ENCODE data around the gene SYNDIG1. TPM values are rescaled to one million over a fixed set of nuclear protein-coding genes. Genes with fewer than 3 reads are reported as not detected.

SYNDIG1 gene
- total RNA-seq, 2 donors from 2014 or later, result 0.78 TPM; not detected in 1

DNA sequence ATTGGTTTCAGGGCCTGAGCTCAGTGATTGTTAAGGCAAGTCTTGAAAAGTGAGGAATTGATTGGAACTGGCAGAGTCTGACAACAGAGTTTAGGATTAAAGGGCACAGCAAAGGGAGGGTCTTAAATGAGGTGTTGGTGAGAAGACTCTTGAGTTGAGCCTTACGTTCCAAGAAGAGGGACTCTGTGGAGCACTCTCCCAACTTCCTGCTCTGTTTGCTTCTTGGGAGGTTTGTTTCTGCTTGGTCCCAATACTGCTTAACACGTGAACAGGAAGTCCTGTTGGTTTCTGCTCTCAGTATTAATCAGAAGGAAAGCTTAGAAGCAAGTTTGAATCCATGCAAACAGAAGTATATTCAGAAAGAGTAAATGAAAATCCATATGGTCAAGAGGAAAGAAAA, 15.6 kb upstream of the SYNDIG1 start:
- H3K36me3 ChIP-seq (replicated peaks in 1 of 2; ENCODE audit: insufficient read depth in 1 of 2, low read depth in 2 of 2), result no peaks in the 10 kb centered on the region
- TF ChIP-seq CTCF (IDR thresholded peaks at IDR 0.05), result no peak
- TF ChIP-seq POLR2A (IDR thresholded peaks at IDR 0.05), result no peak
- H3K4me1 ChIP-seq, result no peaks in the 10 kb centered on the region
- no peak for ATAC-seq
- intact Hi-C loops (cut with DNase I), result no loop called here
- H3K27me3 ChIP-seq, result no peaks in the 10 kb centered on the region
- H3K4me3 ChIP-seq, result no peak overlapping the region
- 43 to 47% methylated on average over 2 of the region's 2 CpGs for WGBS, 2 donors
- DNase-seq, result no peak
- H3K27ac ChIP-seq, result no peak overlapping the region
- no peaks in the 10 kb centered on the region for H3K9me3 ChIP-seq

DNA sequence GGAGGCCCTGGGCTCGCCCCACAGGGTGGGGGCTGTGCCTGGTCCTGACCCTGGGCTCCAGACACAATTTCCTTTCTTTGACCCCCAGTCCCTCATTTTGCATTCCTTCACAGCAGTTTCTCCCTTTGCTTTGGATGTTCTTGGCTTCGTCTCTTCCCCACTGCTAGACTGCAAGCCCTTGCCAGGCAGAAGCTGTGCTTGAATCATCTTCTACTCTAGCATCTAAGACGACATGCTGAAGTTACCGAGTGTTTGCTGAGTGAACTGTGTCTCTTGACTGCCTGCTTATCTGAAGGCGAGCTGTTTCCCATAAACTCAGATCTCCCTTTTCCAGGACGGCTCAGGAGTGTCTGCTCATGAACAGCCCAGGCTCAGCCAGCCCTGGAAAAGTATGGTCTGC, 14.3 kb upstream of the SYNDIG1 start:
- DNase-seq, result no peak
- no peaks in the 10 kb centered on the region for H3K36me3 ChIP-seq (replicated peaks in 1 of 2; ENCODE audit: insufficient read depth in 1 of 2, low read depth in 2 of 2)
- no peak for TF ChIP-seq POLR2A (IDR thresholded peaks at IDR 0.05)
- no peak for TF ChIP-seq CTCF (IDR thresholded peaks at IDR 0.05)
- no peak overlapping the region for H3K4me3 ChIP-seq
- intact Hi-C loops (cut with DNase I), result no loop called here
- 36 to 45% methylated on average over 6 of the region's 6 CpGs for WGBS, 2 donors
- no peak overlapping the region for H3K27ac ChIP-seq
- no peaks in the 10 kb centered on the region for H3K27me3 ChIP-seq
- ATAC-seq, result no peak
- no peaks in the 10 kb centered on the region for H3K4me1 ChIP-seq
- H3K9me3 ChIP-seq, result no peaks in the 10 kb centered on the region

- no peak for DNase-seq
- no peak for TF ChIP-seq CTCF (IDR thresholded peaks at IDR 0.05)
- TF ChIP-seq POLR2A (IDR thresholded peaks at IDR 0.05), result no peak
- Histone ChIP-seq H3K27me3 (no peaks in the 10 kb centered on the region), H3K4me1 (no peaks in the 10 kb centered on the region), H3K36me3 (replicated peaks in 1 of 2; ENCODE audit: insufficient read depth in 1 of 2, low read depth in 2 of 2) (no peaks in the 10 kb centered on the region), H3K27ac (no peak overlapping the region), H3K9me3 (no peaks in the 10 kb centered on the region), H3K4me3 (no peak overlapping the region)
- intact Hi-C loops (cut with DNase I), result no loop called here
- ATAC-seq, result no peak
- WGBS, 2 donors, result 35 to 41% methylated on average over 3 of the region's 3 CpGs
Observed at GRCh38 chr20:24456398-24456781, 13.0 kb upstream of the SYNDIG1 start.

GRCh38 chr20:24458436-24458835, 11.0 kb upstream of the SYNDIG1 start:
- Histone ChIP-seq H3K4me3 (no peak overlapping the region), H3K27me3 (no peaks in the 10 kb centered on the region), H3K4me1 (no peaks in the 10 kb centered on the region), H3K9me3 (no peaks in the 10 kb centered on the region), H3K36me3 (replicated peaks in 1 of 2; ENCODE audit: insufficient read depth in 1 of 2, low read depth in 2 of 2) (no peaks in the 10 kb centered on the region), H3K27ac (no peak overlapping the region)
- intact Hi-C loops (cut with DNase I), result no loop called here
- 44 to 66% methylated on average over 2 of the region's 2 CpGs for WGBS, 2 donors
- no peak for ATAC-seq
- TF ChIP-seq CTCF (IDR thresholded peaks at IDR 0.05) (no peak), POLR2A (IDR thresholded peaks at IDR 0.05) (no peak)
- no peak for DNase-seq

DNA sequence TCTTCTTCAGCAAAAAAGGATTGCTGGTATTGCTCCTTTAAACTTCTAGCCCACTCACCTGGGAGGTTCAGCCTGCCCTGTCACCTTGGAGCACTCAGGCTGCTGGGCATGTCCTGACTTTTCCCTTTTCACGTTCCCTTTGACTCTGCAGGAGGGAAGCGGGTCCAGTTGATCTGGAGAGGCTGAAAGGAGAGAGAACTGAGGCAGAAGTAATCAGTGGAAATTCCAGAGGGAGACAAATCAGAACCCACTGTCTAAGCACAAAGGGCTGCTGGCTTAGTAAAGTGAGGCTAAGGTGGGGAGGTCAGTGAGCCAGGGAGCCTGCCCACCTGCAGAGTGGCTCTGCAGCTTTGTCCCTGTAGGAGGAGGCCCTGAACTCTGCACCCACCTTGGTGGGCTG, 9.7 kb upstream of the SYNDIG1 start:
- TF ChIP-seq CTCF (IDR thresholded peaks at IDR 0.05) (no peak), POLR2A (IDR thresholded peaks at IDR 0.05) (no peak)
- Histone ChIP-seq H3K9me3 (no peaks in the 10 kb centered on the region), H3K4me1 (no peaks in the 10 kb centered on the region), H3K36me3 (replicated peaks in 1 of 2; ENCODE audit: insufficient read depth in 1 of 2, low read depth in 2 of 2) (no peaks in the 10 kb centered on the region), H3K27ac (no peak overlapping the region), H3K4me3 (no peak overlapping the region), H3K27me3 (no peaks in the 10 kb centered on the region)
- 63 to 92% methylated on average over 2 of the region's 2 CpGs for WGBS, 2 donors
- ATAC-seq (no peak), DNase-seq (no peak)
- intact Hi-C loops (cut with DNase I), result no loop called here

Measured in body of pancreas (tissue), 4 donors.